Measurements from ENCODE around the gene POLR2A. TPM values are rescaled to one million over a fixed set of nuclear protein-coding genes. Genes with fewer than 3 reads are reported as not detected.

Gene POLR2A
- polyA plus RNA-seq, 1 donor from 2014 or later: 9.1 TPM

GRCh38 chr17:7515911-7516610 lies 31.9 kb downstream of the POLR2A start:
- no peak overlapping the region for H3K27ac ChIP-seq (ENCODE audit: low read length)
- H3K79me2 ChIP-seq (replicated peaks; ENCODE audit: insufficient read depth, low read length): no peaks in the 10 kb centered on the region
- no peaks in the 10 kb centered on the region for H3K36me3 ChIP-seq (ENCODE audit: insufficient read depth, low read length)
- H3K27me3 ChIP-seq (ENCODE audit: insufficient read depth, low read depth, low read length): no peaks in the 10 kb centered on the region
- TF ChIP-seq RAD21 (conservative IDR thresholded peaks at IDR 0.05): no peak
- no peak for TF ChIP-seq TAF1 (IDR thresholded peaks at IDR 0.05; ENCODE audit: low read depth)
- no peak for TF ChIP-seq MXI1 (conservative IDR thresholded peaks at IDR 0.05; ENCODE audit: poor library complexity, severe bottlenecking)
- TF ChIP-seq REST (IDR thresholded peaks at IDR 0.05; ENCODE audit: borderline replicate concordance): no peak
- TF ChIP-seq CTCF (IDR thresholded peaks at IDR 0.05; ENCODE audit: poor library complexity, severe bottlenecking): no peak
- H2AFZ ChIP-seq (ENCODE audit: low read depth, low read length): no peak overlapping the region
- no peaks in the 10 kb centered on the region for H3K9me3 ChIP-seq (ENCODE audit: low read length)
- H3K4me2 ChIP-seq (ENCODE audit: low read length): no peak overlapping the region
- H3K9ac ChIP-seq (ENCODE audit: low read length): no peak overlapping the region
- H4K20me1 ChIP-seq (ENCODE audit: insufficient read depth): no peaks in the 10 kb centered on the region
- no peaks in the 10 kb centered on the region for H3F3A ChIP-seq (ENCODE audit: insufficient read depth, low read length, poor library complexity, severe bottlenecking)
- no peak overlapping the region for H3K4me3 ChIP-seq (ENCODE audit: low read length)
- H3K9me2 ChIP-seq (ENCODE audit: insufficient read depth, low read length): no peaks in the 10 kb centered on the region

GRCh38 chr17:7523033-7523432 lies 38.9 kb downstream of the POLR2A start:
- no peak for TF ChIP-seq MXI1 (conservative IDR thresholded peaks at IDR 0.05; ENCODE audit: poor library complexity, severe bottlenecking)
- no peak for TF ChIP-seq CTCF (IDR thresholded peaks at IDR 0.05; ENCODE audit: poor library complexity, severe bottlenecking)
- no peak for TF ChIP-seq RAD21 (conservative IDR thresholded peaks at IDR 0.05)
- TF ChIP-seq REST (IDR thresholded peaks at IDR 0.05; ENCODE audit: borderline replicate concordance): no peak
- no peak overlapping the region for H3K4me3 ChIP-seq (ENCODE audit: low read length)
- H3K9ac ChIP-seq (ENCODE audit: low read length): no peak overlapping the region
- H3F3A ChIP-seq (ENCODE audit: insufficient read depth, low read length, poor library complexity, severe bottlenecking): no peaks in the 10 kb centered on the region
- H3K79me2 ChIP-seq (replicated peaks; ENCODE audit: insufficient read depth, low read length): no peaks in the 10 kb centered on the region
- H3K27ac ChIP-seq (ENCODE audit: low read length): no peak overlapping the region
- H3K27me3 ChIP-seq (ENCODE audit: insufficient read depth, low read depth, low read length): no peaks in the 10 kb centered on the region
- H3K9me3 ChIP-seq (ENCODE audit: low read length): no peaks in the 10 kb centered on the region
- H3K4me2 ChIP-seq (ENCODE audit: low read length): no peak overlapping the region
- H2AFZ ChIP-seq (ENCODE audit: low read depth, low read length): no peak overlapping the region
- H3K36me3 ChIP-seq (ENCODE audit: insufficient read depth, low read length): no peaks in the 10 kb centered on the region
- H3K9me2 ChIP-seq (ENCODE audit: insufficient read depth, low read length): no peaks in the 10 kb centered on the region
- no peaks in the 10 kb centered on the region for H4K20me1 ChIP-seq (ENCODE audit: insufficient read depth)

All from neural cell (in vitro differentiated cells).